HepG2 (cell line): Measurements from ENCODE around the gene SUN1. TPM values are rescaled to one million over a fixed set of nuclear protein-coding genes. Genes with fewer than 3 reads are reported as not detected.

Experiments
- ATAC-seq: fragments of 200-7000 bp; cut with Tn5 transposase; 3 replicates; pipeline ENCODE4 v1.9.1; 2020; ENCODE audit warnings: mild to moderate bottlenecking, moderate library complexity
- BruUV-seq: library from RNA; stranded (reverse); fragments of 400-500 nt; replicated peaks from 2 replicates; lab custom pipeline; 2021; lab: Mats Ljungman, UMichigan
- CTCF ChIA-PET: fragments of 300-600 bp; formaldehyde crosslinking; extraction: SDS; loops from one replicate; lab custom pipeline; 2021; ENCODE audit warnings: low total read pairs, inconsistent platforms, low intra/inter-chr PET ratio; lab: Yijun Ruan, JAX
- POLR2A ChIA-PET: fragments of 350-600 bp; sonication (Branson Sonifier 250); formaldehyde crosslinking; loops from one replicate; lab custom pipeline; 2020; ENCODE audit warnings: antibody characterized with exemption, inconsistent platforms; lab: Yijun Ruan, JAX
- DNase-seq: peaks from one replicate; pipeline ENCODE4 v3.0.0-alpha.2; 2015; ENCODE audit warnings: low spot score
- FAIRE-seq: peaks from 3 replicates; lab custom pipeline; 2011; peaks lifted over from hg19 to GRCh38; lab: Jason Lieb, UNC
- H2AFZ ChIP-seq: one replicate; pipeline ENCODE4 v1.6.1; 2011; ENCODE audit warnings: low read length, inconsistent platforms
- H3K27ac ChIP-seq: fragments of 300-600 bp; 3 replicates; pipeline ENCODE4 v1.8.0; 2011; ENCODE audit warnings: mixed run types, mild to moderate bottlenecking, mixed read lengths, low read length, inconsistent platforms; ENCODE audit not compliant: insufficient read depth; ENCODE audit errors: extremely low read length
- H3K27me3 ChIP-seq, 2 experiments: fragments of 200-600 bp in 1 of 2; 2 replicates in 1 of 2; 3 replicates in 1 of 2; pipeline versions ENCODE4 v1.6.0 to v1.8.0; 2011; ENCODE audit warnings: low read length in 2 of 2, mild to moderate bottlenecking in 2 of 2, moderate library complexity in 2 of 2, inconsistent platforms in 1 of 2; ENCODE audit not compliant: insufficient read depth in 2 of 2, control insufficient read depth in 1 of 2
- H3K36me3 ChIP-seq, 2 experiments: fragments of 200-600 bp in 1 of 2; replicated peaks in 1 of 2; 2 replicates in 1 of 2; 3 replicates in 1 of 2; pipeline versions ENCODE4 v1.5.1 to v1.8.0; 2011; ENCODE audit warnings: low read length in 2 of 2, inconsistent platforms in 1 of 2; ENCODE audit not compliant: insufficient read depth in 2 of 2, control insufficient read depth in 1 of 2
- H3K4me1 ChIP-seq: 2 replicates; pipeline ENCODE4 v1.5.1; 2012; ENCODE audit warnings: low read length, inconsistent platforms; ENCODE audit not compliant: insufficient read depth
- H3K4me2 ChIP-seq: 2 replicates; pipeline ENCODE4 v1.6.0; 2011; ENCODE audit warnings: low read depth, low read length, inconsistent platforms
- H3K4me3 ChIP-seq, 3 experiments: fragments of 200-600 bp in 1 of 3; sonication (generic), shearing (Covaris generic) in 1 of 3; replicated peaks in 1 of 3; 2 replicates each; pipeline ENCODE4 v1.5.1; 2011 to 2016; ENCODE audit warnings: low read length in 3 of 3, inconsistent platforms in 2 of 3, low read depth in 2 of 3, mild to moderate bottlenecking in 2 of 3, control low read depth in 1 of 3, mixed read lengths in 1 of 3; ENCODE audit not compliant: insufficient read depth in 1 of 3
- H3K79me2 ChIP-seq: one replicate; pipeline ENCODE4 v1.6.1; 2011; ENCODE audit warnings: low read length, inconsistent platforms; ENCODE audit not compliant: insufficient read depth
- H3K9ac ChIP-seq: 2 replicates; pipeline ENCODE4 v1.6.0; 2011; ENCODE audit warnings: mild to moderate bottlenecking, low read depth, low read length, inconsistent platforms; ENCODE audit not compliant: insufficient read depth
- H3K9me3 ChIP-seq: 2 replicates; pipeline ENCODE4 v1.5.1; 2012; ENCODE audit warnings: mild to moderate bottlenecking, low read length
- H4K20me1 ChIP-seq: 2 replicates; pipeline ENCODE4 v1.6.0; 2011; ENCODE audit warnings: inconsistent platforms, mild to moderate bottlenecking, low read length, moderate library complexity; ENCODE audit not compliant: insufficient read depth
- ARHGAP35 ChIP-seq: sonication (generic); formaldehyde crosslinking; IDR thresholded peaks from 2 replicates; pipeline ENCODE4 v1.9.0; 2022; ENCODE audit warnings: mild to moderate bottlenecking, inconsistent platforms, moderate library complexity, missing genetic modification reagents, borderline replicate concordance
- SALL2 ChIP-seq: sonication (generic); formaldehyde crosslinking; IDR thresholded peaks from 2 replicates; pipeline ENCODE4 v1.8.1; 2023; ENCODE audit warnings: mild to moderate bottlenecking, missing genetic modification reagents, inconsistent platforms
- SNAI1 ChIP-seq: sonication (generic); formaldehyde crosslinking; IDR thresholded peaks from 2 replicates; pipeline ENCODE4 v1.5.0; 2020; ENCODE audit warnings: mild to moderate bottlenecking, missing genetic modification reagents, borderline replicate concordance
- TGIF2 ChIP-seq: IDR thresholded peaks from 2 replicates; pipeline ENCODE4 v1.6.1; 2016; ENCODE audit warnings: control low read depth, missing compliant biosample characterization
- THYN1 ChIP-seq: sonication (generic); formaldehyde crosslinking; IDR thresholded peaks from 2 replicates; pipeline ENCODE4 v1.8.1; 2023; ENCODE audit warnings: low read depth, mild to moderate bottlenecking, moderate library complexity, missing genetic modification reagents, borderline replicate concordance
- ZKSCAN1 ChIP-seq: fragments of 150-350 bp; IDR thresholded peaks from 2 replicates; pipeline ENCODE4 v1.6.1; 2014; ENCODE audit warnings: low read length
- ZNF777 ChIP-seq: sonication (generic); formaldehyde crosslinking; IDR thresholded peaks from 2 replicates; pipeline ENCODE4 v1.4.0; 2020; ENCODE audit warnings: missing genetic modification reagents
- WGBS: methylation state at CpG from one replicate; pipeline ENCODE4 v1.1.6; 2017; ENCODE audit warnings: low lambda C conversion rate; 5-methylcytosine and 5-hydroxymethylcytosine counted together
- in situ Hi-C: cut with HindIII; loops from 2 replicates; pipeline ENCODE4 v1.10.0; 2017; ENCODE audit warnings: low pct_unique_long_range_greater_than_20kb; ENCODE audit not compliant: extremely low pct_ligation_motif_present
- intact Hi-C: fragments of 100-400 bp; cut with micrococcal nuclease; formaldehyde crosslinking; loops from one replicate; pipeline ENCODE4 v1.10.0; 2022; ENCODE audit not compliant: unreplicated experiment
- polyA plus RNA-seq, 8 experiments: library from polyadenylated mRNA; depleted of rRNA in 3 of 8; stranded (reverse) in 7 of 8; unstranded in 1 of 8; fragments of >200 nt; fragmentation: Illumina TruSeq in 4 of 8; extraction: Trizol in 4 of 8; gene quantifications; 2 replicates each; pipeline versions ENCODE4 v1.2.1 to v1.2.3, GENCODE V29; 2011 to 2016; ENCODE audit warnings: low read depth in 4 of 8, missing spikeins in 1 of 8, mixed read lengths in 1 of 8; ENCODE audit not compliant: insufficient read depth in 1 of 8
- total RNA-seq, 5 experiments: library from RNA; depleted of rRNA; stranded (reverse); fragments of >200 nt; fragmentation: Illumina TruSeq; extraction: Trizol; gene quantifications; 2 replicates each; pipeline ENCODE4 v1.2.3, GENCODE V29; 2016; ENCODE audit warnings: low read depth in 1 of 5
- TF ChIP-seq, protein P1 (sequence below): IDR thresholded peaks from 2 replicates; pipeline ENCODE4 v1.6.1; 2012; ENCODE audit warnings: low read depth, low read length, improper control_type of control experiment
- TF ChIP-seq, protein P2 (sequence below): IDR thresholded peaks from 2 replicates; pipeline ENCODE4 v1.6.1; 2016; ENCODE audit warnings: low read depth, control low read depth
- TF ChIP-seq, protein P3 (sequence below): sonication (generic); formaldehyde crosslinking; IDR thresholded peaks from 2 replicates; pipeline ENCODE4 v1.4.0; 2020; ENCODE audit warnings: missing genetic modification reagents
- TF ChIP-seq, protein P4 (sequence below): sonication (generic); formaldehyde crosslinking; IDR thresholded peaks from 2 replicates; pipeline ENCODE4 v1.8.1; 2023; ENCODE audit warnings: mild to moderate bottlenecking, missing genetic modification reagents
- TF ChIP-seq, protein P5 (sequence below): conservative IDR thresholded peaks from 2 replicates; pipeline ENCODE4 v1.6.1; 2018; ENCODE audit warnings: missing genetic modification reagents

Gene SUN1
- total and polyA plus RNA-seq, 2 of the 13 experiments (the other 11 are each of a cell fraction or from before 2014, with no cell fraction given), result 47.0 to 126 TPM

DNA sequence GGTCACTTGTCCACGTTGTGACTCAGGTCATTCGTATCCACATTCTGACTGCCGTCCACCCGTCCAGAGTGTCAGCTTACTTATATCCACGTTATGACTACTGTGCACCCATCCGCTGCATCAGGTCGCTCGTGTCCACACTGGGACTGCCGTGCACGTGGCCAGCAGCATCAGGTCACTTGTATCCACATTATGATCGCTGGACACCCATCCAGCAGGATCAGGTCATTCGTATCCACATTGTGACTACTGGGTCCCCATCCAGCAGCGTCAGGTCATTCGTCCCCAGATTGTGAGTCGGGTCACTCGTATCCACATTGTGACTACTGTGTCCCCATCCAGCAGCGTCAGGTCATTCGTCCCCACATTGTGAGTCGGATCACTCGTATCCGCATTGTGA, 47.3 kb upstream of the SUN1 start:
- TF ChIP-seq THYN1 (no peak), ARHGAP35 (CRISPR knock-in tag) (no peak), SALL2 (CRISPR knock-in tag) (no peak), SNAI1 (CRISPR knock-in tag) (no peak), TGIF2 (CRISPR knock-in tag) (no peak), ZNF777 (CRISPR knock-in tag) (no peak), ZKSCAN1 (no peak)
- TF ChIP-seq, protein P1, sequence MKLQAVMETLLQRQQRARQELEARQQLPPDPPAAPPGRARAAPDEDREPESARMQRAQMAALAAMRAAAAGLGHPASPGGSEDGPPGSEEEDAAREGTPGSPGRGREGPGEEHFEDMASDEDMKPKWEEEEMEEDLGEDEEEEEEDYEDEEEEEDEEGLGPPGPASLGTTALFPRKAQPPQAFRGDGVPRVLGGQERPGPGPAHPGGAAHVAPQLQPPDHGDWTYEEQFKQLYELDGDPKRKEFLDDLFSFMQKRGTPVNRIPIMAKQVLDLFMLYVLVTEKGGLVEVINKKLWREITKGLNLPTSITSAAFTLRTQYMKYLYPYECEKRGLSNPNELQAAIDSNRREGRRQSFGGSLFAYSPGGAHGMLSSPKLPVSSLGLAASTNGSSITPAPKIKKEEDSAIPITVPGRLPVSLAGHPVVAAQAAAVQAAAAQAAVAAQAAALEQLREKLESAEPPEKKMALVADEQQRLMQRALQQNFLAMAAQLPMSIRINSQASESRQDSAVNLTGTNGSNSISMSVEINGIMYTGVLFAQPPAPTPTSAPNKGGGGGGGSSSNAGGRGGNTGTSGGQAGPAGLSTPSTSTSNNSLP, result no peak
- TF ChIP-seq, protein P2, sequence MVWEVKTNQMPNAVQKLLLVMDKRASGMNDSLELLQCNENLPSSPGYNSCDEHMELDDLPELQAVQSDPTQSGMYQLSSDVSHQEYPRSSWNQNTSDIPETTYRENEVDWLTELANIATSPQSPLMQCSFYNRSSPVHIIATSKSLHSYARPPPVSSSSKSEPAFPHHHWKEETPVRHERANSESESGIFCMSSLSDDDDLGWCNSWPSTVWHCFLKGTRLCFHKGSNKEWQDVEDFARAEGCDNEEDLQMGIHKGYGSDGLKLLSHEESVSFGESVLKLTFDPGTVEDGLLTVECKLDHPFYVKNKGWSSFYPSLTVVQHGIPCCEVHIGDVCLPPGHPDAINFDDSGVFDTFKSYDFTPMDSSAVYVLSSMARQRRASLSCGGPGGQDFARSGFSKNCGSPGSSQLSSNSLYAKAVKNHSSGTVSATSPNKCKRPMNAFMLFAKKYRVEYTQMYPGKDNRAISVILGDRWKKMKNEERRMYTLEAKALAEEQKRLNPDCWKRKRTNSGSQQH (CRISPR knock-in tag), result no peak
- TF ChIP-seq, protein P3, sequence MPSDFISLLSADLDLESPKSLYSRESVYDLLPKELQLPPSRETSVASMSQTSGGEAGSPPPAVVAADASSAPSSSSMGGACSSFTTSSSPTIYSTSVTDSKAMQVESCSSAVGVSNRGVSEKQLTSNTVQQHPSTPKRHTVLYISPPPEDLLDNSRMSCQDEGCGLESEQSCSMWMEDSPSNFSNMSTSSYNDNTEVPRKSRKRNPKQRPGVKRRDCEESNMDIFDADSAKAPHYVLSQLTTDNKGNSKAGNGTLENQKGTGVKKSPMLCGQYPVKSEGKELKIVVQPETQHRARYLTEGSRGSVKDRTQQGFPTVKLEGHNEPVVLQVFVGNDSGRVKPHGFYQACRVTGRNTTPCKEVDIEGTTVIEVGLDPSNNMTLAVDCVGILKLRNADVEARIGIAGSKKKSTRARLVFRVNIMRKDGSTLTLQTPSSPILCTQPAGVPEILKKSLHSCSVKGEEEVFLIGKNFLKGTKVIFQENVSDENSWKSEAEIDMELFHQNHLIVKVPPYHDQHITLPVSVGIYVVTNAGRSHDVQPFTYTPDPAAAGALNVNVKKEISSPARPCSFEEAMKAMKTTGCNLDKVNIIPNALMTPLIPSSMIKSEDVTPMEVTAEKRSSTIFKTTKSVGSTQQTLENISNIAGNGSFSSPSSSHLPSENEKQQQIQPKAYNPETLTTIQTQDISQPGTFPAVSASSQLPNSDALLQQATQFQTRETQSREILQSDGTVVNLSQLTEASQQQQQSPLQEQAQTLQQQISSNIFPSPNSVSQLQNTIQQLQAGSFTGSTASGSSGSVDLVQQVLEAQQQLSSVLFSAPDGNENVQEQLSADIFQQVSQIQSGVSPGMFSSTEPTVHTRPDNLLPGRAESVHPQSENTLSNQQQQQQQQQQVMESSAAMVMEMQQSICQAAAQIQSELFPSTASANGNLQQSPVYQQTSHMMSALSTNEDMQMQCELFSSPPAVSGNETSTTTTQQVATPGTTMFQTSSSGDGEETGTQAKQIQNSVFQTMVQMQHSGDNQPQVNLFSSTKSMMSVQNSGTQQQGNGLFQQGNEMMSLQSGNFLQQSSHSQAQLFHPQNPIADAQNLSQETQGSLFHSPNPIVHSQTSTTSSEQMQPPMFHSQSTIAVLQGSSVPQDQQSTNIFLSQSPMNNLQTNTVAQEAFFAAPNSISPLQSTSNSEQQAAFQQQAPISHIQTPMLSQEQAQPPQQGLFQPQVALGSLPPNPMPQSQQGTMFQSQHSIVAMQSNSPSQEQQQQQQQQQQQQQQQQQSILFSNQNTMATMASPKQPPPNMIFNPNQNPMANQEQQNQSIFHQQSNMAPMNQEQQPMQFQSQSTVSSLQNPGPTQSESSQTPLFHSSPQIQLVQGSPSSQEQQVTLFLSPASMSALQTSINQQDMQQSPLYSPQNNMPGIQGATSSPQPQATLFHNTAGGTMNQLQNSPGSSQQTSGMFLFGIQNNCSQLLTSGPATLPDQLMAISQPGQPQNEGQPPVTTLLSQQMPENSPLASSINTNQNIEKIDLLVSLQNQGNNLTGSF, result no peak
- TF ChIP-seq, protein P4, sequence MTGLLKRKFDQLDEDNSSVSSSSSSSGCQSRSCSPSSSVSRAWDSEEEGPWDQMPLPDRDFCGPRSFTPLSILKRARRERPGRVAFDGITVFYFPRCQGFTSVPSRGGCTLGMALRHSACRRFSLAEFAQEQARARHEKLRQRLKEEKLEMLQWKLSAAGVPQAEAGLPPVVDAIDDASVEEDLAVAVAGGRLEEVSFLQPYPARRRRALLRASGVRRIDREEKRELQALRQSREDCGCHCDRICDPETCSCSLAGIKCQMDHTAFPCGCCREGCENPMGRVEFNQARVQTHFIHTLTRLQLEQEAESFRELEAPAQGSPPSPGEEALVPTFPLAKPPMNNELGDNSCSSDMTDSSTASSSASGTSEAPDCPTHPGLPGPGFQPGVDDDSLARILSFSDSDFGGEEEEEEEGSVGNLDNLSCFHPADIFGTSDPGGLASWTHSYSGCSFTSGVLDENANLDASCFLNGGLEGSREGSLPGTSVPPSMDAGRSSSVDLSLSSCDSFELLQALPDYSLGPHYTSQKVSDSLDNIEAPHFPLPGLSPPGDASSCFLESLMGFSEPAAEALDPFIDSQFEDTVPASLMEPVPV, result no peak
- TF ChIP-seq, protein P5, sequence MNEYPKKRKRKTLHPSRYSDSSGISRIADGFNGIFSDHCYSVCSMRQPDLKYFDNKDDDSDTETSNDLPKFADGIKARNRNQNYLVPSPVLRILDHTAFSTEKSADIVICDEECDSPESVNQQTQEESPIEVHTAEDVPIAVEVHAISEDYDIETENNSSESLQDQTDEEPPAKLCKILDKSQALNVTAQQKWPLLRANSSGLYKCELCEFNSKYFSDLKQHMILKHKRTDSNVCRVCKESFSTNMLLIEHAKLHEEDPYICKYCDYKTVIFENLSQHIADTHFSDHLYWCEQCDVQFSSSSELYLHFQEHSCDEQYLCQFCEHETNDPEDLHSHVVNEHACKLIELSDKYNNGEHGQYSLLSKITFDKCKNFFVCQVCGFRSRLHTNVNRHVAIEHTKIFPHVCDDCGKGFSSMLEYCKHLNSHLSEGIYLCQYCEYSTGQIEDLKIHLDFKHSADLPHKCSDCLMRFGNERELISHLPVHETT (CRISPR knock-in tag), result no peak
- TF ChIP-seq, all 625 proteins: peak for 0
- Histone ChIP-seq H3K36me3 (peaks cover 9 to 46% of the 10 kb centered on the region in 2 experiments; a peak in 4 of 5 replicates), H3K9me3 (no peaks in the 10 kb centered on the region), H4K20me1 (no peaks in the 10 kb centered on the region), H3K4me3 (no peak overlapping the region), H3K79me2 (no peaks in the 10 kb centered on the region), H3K4me2 (no peak overlapping the region), H3K9ac (no peak overlapping the region), H3K27me3 (no peaks in the 10 kb centered on the region), H2AFZ (no peak overlapping the region), H3K4me1 (no peaks in the 10 kb centered on the region), H3K27ac (no peak overlapping the region)
- DNase-seq, result no peak
- intact Hi-C loops (no loop called here), in situ Hi-C loops (loop anchor here (5.0 kb wide), 1 partner anchor 87 kb away; no protein-coding TSS in a partner anchor)
- FAIRE-seq, result no peak
- ChIA-PET CTCF (no interaction called here), POLR2A (no interaction called here)
- WGBS, result 97% methylated on average over 21 of the region's 21 CpGs
- ATAC-seq, result no peak
- BruUV-seq, result no TSS peak
